SU-DHL-6 (cell line): Measurements from ENCODE around the gene CDCA7.

Source experiments
- H2AFZ ChIP-seq: fragments of 200-600 bp; sonication (generic); 2 replicates; pipeline ENCODE4 v1.6.1; 2014; ENCODE audit warnings: low read depth, mild to moderate bottlenecking, moderate library complexity, mixed read lengths, antibody characterized with exemption, low read length; ENCODE audit not compliant: severe bottlenecking
- H3F3A ChIP-seq: fragments of 200-600 bp; shearing (Covaris generic); 2 replicates; pipeline ENCODE4 v1.6.0; 2016; ENCODE audit warnings: antibody characterized with exemption, mild to moderate bottlenecking; ENCODE audit not compliant: insufficient read depth
- H3K27ac ChIP-seq: fragments of 200-600 bp; sonication (generic); 2 replicates; pipeline ENCODE4 v1.5.1; 2016; ENCODE audit warnings: low read depth, mild to moderate bottlenecking, low read length, moderate library complexity, mixed read lengths
- H3K27me3 ChIP-seq: fragments of 200-600 bp; sonication (generic), shearing (Covaris generic); 2 replicates; pipeline ENCODE4 v1.6.0; 2014; ENCODE audit warnings: mild to moderate bottlenecking, low read length
- H3K36me3 ChIP-seq: fragments of 200-600 bp; sonication (generic); 2 replicates; pipeline ENCODE4 v1.6.1; 2014; ENCODE audit warnings: mild to moderate bottlenecking, low read length, mixed read lengths
- H3K4me2 ChIP-seq: fragments of 300-600, 200-600 bp; shearing (Covaris generic), sonication (generic); 2 replicates; pipeline ENCODE4 v1.6.0; 2014; ENCODE audit warnings: low read length, low read depth, mild to moderate bottlenecking; ENCODE audit not compliant: poor library complexity, severe bottlenecking
- H3K4me3 ChIP-seq: fragments of 200-600 bp; sonication (generic); 2 replicates; pipeline ENCODE4 v1.5.1; 2014; ENCODE audit warnings: antibody characterized with exemption, low read length, mild to moderate bottlenecking, mixed read lengths; ENCODE audit not compliant: insufficient read depth, poor library complexity, severe bottlenecking
- H3K79me2 ChIP-seq: fragments of 200-600 bp; sonication (generic); 2 replicates; pipeline ENCODE4 v1.6.1; 2014; ENCODE audit warnings: mild to moderate bottlenecking, low read length, moderate library complexity; ENCODE audit not compliant: insufficient read depth
- H3K9ac ChIP-seq: fragments of 200-600 bp; sonication (generic); 2 replicates; pipeline ENCODE4 v1.7.0; 2014; ENCODE audit warnings: mild to moderate bottlenecking, low read length
- H3K9me2 ChIP-seq: fragments of 200-600 bp; sonication (generic); replicated peaks from 2 replicates; pipeline ENCODE4 v1.6.1; 2014; ENCODE audit warnings: low read length; ENCODE audit not compliant: insufficient read depth
- H3K9me3 ChIP-seq: fragments of 200-600 bp; sonication (generic); 2 replicates; pipeline ENCODE4 v1.6.1; 2014; ENCODE audit warnings: low read length, mixed read lengths; ENCODE audit not compliant: insufficient read depth
- H4K20me1 ChIP-seq: fragments of 200-600 bp; sonication (generic); 2 replicates; pipeline ENCODE4 v1.6.1; 2014; ENCODE audit warnings: low read depth, mild to moderate bottlenecking, antibody characterized with exemption, low read length, moderate library complexity, mixed read lengths
- CTCF ChIP-seq: fragments of 200-600 bp; sonication (generic); IDR thresholded peaks from one replicate; pipeline ENCODE4 v1.5.1; 2017; ENCODE audit warnings: antibody characterized with exemption, mild to moderate bottlenecking, low read length, moderate library complexity; ENCODE audit not compliant: insufficient read depth, poor library complexity, severe bottlenecking
- EZH2phosphoT487 ChIP-seq: fragments of 200-600 bp; sonication (generic), shearing (Covaris generic); conservative IDR thresholded peaks from 2 replicates; pipeline ENCODE4 v1.6.1; 2018; ENCODE audit warnings: mild to moderate bottlenecking, antibody characterized with exemption, low read length, moderate library complexity, mixed read lengths

Gene CDCA7

GRCh38 chr2:173402405-173402974 is 47.8 kb downstream of the CDCA7 start:
- H4K20me1 ChIP-seq: no peaks in the 10 kb centered on the region
- no peaks in the 10 kb centered on the region for H3K27me3 ChIP-seq
- peak overlapping the region; percentile 36 for H2AFZ ChIP-seq
- H3K9me3 ChIP-seq: no peaks in the 10 kb centered on the region
- TF ChIP-seq EZH2phosphoT487: no peak
- peak; percentile 67 for TF ChIP-seq CTCF
- no peaks in the 10 kb centered on the region for H3F3A ChIP-seq
- no peak overlapping the region for H3K27ac ChIP-seq
- no peak overlapping the region for H3K9ac ChIP-seq
- H3K9me2 ChIP-seq: no peaks in the 10 kb centered on the region
- H3K36me3 ChIP-seq: no peaks in the 10 kb centered on the region
- H3K79me2 ChIP-seq: no peaks in the 10 kb centered on the region
- H3K4me3 ChIP-seq: no peak overlapping the region
- peak overlapping the region; percentile 15 for H3K4me2 ChIP-seq

- Histone ChIP-seq H3K36me3 (no peaks in the 10 kb centered on the region), H3K9me2 (no peaks in the 10 kb centered on the region), H3K9ac (no peak overlapping the region), H3K79me2 (no peaks in the 10 kb centered on the region), H3K4me2 (no peak overlapping the region), H3K4me3 (no peak overlapping the region), H4K20me1 (no peaks in the 10 kb centered on the region), H3K27ac (no peak overlapping the region), H3K9me3 (no peaks in the 10 kb centered on the region), H3K27me3 (no peaks in the 10 kb centered on the region), H3F3A (no peaks in the 10 kb centered on the region), H2AFZ (no peak overlapping the region)
- TF ChIP-seq CTCF (no peak), EZH2phosphoT487 (no peak)
These were observed 50.4 kb downstream of the CDCA7 start for GRCh38 chr2:173404841-173405750.

- no peaks in the 10 kb centered on the region for H3K9me2 ChIP-seq
- H3K9me3 ChIP-seq: no peaks in the 10 kb centered on the region
- H3K9ac ChIP-seq: no peak overlapping the region
- H2AFZ ChIP-seq: no peak overlapping the region
- no peaks in the 10 kb centered on the region for H4K20me1 ChIP-seq
- no peaks in the 10 kb centered on the region for H3K36me3 ChIP-seq
- H3K27ac ChIP-seq: no peak overlapping the region
- no peak overlapping the region for H3K4me2 ChIP-seq
- no peaks in the 10 kb centered on the region for H3K27me3 ChIP-seq
- no peaks in the 10 kb centered on the region for H3K79me2 ChIP-seq
- no peaks in the 10 kb centered on the region for H3F3A ChIP-seq
- H3K4me3 ChIP-seq: no peak overlapping the region
- TF ChIP-seq CTCF (no peak), EZH2phosphoT487 (no peak)
These were observed 52.5 kb downstream of the CDCA7 start for GRCh38 chr2:173407176-173407575.
